GM18520 (cell line): ENCODE measurements around the gene CHRNA3.

ENCODE experiments used
- ATAC-seq: cut with Tn5 transposase; IDR thresholded peaks from one replicate; pipeline ENCODE4 v1.9.1; 2021; ENCODE audit not compliant: unreplicated experiment

The CHRNA3 gene

DNA sequence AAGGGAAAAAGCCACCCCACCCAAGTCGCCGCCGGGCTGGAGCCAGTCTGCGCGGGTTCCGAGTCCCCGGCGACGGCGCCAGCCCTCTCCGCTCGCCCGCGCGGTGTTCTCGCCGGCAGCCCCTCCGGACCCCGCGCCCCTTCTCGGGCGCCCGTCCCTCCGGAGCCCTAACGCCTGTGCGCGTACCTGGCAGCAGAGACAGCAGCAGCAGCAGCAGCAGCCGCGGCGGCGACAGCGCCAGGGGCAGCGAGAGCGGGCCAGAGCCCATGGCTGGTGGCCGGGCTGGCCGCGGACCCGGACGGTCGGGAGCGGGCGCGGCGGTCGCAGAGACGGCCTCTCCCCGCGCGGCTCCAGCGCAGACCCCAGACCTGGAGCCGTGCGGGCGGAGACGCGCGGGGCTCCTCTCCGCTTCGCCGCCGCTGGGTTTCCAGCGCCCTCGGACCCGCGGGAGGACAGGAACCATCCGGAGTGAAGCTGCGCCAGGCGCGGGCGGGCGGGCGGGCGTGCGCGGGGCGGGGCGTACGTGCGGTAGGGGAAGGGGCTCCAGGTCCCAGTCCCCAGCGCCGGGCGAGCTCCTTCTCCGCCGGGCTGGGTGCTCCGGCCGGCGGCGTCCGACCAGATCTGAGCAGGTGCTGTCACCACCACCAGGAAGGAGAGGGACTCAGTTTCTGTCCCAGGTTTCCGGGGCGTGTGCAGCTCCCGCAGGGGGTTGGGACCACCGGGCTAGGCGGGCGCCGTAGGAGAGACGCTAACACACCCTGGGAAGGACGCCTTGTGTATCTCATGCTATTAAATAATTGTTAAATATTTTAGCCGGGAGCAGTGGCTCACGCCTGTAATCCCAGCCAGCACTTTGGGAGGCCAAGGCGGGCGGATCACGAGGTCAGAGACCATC lies at the start of gene CHRNA3:
TSS of gene CHRNA3 (minus strand) at position 470 of the 895 bp plus-strand sequence. CDS start at position 268, 202 bp downstream.
- no peak for ATAC-seq

DNA sequence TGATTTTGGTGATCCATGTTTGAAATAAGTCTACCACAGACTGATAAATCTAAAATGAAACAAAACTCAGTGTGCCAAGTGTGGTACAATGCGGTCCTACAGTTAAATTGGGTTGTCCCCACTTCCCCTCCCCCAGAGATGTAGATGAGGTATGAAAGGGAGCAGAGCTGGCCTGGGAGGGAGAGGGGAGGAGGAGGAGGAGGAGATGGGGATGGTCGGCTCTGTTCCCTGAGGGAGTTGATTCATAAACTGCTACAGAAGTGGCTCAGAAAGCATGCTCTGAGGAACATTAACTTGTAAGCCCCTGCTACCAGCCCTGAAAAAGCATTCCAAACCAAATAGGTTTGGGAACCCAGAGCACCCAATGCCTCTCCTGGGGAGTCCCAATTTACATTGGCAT lies 48.2 kb upstream of the CHRNA3 start:
- no peak for ATAC-seq

DNA sequence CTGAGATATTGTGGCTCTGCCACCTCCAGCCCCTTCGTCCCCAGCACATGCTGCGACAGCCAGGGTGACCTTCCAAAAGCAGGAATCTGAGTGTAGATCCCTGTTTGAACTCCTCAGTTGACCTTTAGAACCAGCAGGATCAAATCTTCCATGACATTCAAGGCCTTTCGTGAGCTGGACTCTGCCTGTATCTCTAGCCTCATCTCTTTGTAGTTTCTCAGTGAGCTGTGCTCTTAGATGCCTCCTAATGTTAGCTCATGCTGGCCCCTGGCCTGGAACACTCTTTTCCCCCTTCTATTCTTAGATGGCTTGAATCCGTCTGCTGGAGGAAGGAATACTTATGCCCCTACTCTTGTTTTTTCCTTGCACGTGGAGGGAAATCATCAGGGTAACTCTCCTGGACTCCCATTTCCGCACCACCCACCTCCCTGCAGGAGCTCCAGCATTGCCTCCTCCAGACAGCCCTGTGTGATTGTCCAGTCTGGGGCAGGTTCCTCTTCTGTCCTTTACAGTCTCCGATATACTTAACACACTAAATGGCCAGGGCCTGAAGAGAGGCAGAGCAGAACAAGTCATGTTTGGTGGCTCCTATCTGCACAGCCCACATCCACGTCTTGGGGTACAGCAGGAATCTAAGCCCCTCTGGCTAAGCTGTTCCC lies 46.9 kb upstream of the CHRNA3 start:
- ATAC-seq, result no peak

DNA sequence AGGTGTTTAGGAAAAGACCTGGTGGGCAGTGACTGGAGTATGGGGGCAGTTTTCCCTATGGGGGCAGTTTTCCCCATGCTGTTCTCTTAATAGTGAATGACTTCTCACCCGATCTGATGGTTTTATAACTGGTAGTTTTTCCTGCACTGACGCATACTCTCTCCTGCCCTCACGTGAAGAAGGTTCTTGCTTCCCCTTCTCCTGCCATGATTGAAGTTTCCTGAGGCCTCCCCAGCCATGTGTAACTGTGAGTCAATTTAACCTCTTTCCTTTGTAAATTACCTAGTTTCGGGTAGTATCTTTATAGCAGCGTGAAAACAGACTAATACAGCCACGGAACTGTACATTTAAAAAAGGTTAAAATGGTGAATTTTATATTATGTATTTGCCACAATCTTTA lies 45.2 kb upstream of the CHRNA3 start:
- ATAC-seq, result no peak

DNA sequence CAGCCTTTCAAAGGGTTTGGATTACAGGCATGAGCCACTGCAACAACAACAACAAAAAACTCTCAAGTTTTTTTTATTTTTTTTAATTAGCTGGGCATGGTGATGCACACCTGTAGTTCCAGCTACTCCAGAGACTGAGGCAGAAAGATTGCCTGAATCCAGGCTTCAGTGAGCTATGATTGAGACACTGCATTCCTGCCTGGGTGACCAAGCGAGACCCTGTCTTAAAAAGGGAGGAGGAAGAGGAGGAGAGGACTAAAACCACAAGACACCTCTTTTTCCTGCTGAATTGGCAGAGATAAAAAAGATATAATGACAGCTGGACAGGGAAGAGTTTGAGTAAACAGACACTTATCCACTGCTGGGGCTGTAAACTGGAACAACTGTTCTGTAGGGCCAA lies 42.9 kb upstream of the CHRNA3 start:
- ATAC-seq, result no peak

DNA sequence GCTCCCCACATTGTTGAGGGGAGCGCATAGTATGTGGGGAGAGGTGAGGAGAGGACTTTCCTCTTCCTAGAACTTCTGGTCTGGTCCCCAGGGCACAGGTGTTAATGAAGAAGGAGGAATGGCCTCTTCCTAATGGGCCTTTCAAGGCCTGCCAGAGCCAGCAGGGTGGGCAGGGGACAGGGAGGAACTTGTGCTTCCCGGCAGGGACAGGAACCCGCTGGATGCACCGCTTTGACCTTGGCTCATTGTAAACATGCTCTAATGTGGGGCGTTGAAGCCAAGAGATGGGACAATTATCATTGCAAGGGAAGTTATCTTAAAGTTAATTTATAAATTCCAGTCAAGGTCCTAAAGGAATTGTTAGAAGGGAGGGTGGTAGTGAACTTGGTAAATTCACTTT lies 41.2 kb upstream of the CHRNA3 start:
- no peak for ATAC-seq

DNA sequence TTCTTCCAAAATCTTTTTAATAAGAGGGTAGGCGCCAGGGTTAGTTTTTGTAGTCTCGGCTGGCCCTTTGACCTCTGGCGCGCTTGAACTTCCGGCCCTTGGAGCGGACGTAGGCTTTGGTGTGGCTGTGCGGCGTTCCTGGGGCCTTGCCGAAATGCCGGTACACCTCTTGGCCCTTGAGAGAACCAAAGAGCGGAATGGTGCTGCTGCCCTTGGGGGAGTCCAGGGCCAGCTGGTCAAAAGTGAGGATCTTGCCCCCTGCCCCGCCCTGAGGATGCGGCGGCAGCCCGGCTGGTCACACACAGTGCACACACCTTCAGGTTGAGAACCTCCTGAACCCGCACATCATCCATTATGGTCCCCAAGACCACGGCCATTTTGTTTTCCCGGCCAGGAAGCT lies 40.2 kb upstream of the CHRNA3 start:
- no peak for ATAC-seq

DNA sequence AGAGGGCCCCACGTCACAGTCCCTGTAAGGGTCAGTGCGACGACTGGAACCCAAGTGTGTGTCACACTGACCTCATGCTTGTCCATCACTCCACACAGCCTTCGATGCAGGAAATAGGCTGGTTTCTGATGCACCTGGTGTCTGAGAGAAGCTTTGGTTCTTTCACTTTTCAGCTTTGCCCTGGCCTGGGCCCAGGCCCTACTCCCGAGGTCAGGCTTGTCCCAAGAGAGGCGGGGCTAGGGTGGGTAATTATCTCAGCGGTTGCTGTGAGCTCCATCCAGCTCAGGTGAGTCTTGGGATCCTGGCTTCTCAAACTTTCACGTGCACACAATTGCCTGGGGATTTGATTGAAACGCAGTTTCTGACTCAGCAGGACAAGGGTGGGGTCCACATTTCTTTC lies 39.8 kb upstream of the CHRNA3 start:
- ATAC-seq, result no peak

DNA sequence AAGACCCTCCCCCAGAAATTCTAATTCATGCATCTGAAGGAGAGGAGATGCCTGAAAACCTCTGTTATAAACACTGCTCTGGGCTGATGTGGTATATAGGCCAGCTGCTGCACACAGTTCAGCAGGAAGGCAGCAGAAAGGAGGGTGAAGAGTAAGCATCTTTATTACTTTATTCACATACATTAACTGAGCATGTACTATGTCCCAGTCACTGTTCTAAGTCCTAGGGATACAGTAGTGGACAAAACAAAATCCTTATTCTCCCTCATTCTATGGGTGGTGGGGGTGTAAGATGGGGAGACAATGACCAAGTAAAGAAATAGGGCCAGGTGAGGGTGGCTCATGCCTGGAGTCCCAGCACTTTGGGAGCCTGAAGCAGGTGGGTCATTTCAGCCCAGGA lies 38.0 kb upstream of the CHRNA3 start:
- no peak for ATAC-seq

DNA sequence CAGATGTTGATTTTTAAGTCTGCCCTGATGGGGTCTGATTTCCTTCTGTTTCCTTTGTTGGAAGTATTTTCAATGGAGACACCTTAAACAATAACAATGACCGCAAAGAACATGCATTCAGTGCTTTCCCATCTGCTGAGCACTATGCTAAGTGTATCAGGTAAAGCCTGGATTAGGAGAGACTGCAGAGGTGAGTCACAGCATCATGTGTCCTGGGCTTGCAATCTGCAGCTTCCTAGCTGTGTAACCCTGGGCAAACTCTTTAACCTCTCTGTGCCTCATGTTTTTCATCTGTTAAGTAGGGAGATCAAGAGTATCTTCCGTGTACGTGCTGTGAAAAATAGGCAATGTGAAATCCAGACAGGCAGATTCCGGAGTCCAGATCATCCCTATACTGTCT lies 33.5 kb upstream of the CHRNA3 start:
- no peak for ATAC-seq

DNA sequence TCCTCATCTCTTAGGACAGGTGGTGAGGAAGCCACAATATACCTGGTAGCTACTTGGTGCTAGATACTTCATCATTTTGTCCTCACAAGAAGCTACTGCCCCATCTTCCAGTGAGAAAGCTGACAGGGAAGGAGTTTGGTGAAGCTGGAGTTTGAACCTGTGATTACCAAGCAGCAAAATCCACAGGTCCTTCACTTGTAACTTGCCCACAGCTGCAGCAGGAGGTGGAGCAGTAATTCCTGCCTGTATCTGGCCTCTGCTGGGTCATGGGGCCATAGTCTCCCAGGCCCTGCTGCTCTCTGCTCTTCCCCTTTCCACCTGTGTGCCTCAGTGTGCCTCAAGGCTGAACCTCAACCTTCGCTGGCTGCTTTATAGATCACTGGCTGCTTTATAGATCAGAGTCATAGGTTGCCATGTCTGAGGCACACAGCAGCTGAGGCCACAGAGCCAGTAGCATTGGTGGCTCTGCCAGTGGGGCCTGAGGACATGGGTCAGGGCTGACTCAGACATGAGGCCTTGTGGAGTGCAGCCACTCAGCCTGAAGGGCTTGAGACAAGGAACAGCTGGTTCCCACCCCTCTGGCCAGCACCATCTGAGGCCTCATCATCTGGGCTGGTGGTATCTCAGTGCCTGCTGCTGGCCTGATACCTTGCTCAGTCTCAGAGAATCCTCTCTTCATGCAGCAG lies 31.3 kb upstream of the CHRNA3 start:
- ATAC-seq, result no peak

DNA sequence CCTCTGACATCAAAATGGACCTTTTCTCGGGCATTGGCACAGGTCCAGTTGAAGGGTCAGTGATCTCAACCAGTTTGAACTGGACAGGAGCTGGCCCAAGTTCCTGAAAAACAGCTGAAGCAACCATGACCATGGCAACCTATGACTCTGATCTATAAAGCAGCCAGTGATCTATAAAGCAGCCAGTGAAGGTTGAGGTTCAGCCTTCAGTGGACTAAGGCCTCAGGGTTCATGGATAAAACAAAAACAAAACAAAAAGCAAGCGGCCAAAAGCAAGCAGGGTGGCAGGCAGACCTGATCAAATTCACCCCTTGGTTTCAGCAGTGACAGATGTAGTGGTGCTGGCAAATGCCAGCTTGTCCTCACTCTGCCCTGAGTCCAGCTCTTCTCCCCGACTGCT lies 30.2 kb upstream of the CHRNA3 start:
- ATAC-seq, result no peak

DNA sequence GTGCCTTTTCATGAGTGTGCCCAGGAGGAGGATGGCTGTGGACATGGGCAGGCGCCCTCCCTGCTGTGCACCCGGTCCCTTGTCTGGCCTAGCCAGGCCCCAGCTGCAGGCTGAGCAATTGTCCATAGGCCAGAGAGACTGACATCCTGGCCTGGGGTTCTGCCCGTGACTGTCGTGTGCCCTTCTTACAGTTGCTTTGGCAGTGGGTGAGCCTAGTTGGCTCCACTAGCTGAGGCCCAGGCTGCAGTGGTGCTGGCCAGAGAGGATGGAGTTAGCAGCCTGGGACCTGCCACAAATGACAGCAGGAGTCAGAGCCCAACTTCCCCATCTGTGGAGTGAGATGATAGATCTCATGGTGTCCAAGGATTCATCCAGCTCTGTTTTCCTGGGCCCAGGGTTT lies 29.2 kb upstream of the CHRNA3 start:
- ATAC-seq, result no peak

DNA sequence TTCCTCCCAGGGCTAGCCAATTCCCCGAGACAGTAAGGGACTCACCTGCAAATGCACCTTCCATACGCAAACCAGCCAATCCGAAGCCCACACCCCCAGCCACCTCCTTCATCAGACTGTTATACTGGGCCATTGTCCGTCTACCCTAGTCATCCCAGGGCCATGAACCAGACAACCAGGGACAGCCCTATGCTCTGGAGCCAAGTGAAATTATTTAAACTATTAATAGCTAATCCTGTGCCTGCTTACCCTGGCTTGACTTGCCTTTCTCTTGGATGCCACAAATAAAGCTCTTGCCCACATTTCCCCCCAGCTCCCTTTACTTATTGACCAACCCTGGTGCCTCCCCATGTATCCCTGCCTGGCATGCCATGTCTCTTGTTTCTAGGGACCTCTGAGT lies 24.2 kb upstream of the CHRNA3 start:
- ATAC-seq, result no peak

DNA sequence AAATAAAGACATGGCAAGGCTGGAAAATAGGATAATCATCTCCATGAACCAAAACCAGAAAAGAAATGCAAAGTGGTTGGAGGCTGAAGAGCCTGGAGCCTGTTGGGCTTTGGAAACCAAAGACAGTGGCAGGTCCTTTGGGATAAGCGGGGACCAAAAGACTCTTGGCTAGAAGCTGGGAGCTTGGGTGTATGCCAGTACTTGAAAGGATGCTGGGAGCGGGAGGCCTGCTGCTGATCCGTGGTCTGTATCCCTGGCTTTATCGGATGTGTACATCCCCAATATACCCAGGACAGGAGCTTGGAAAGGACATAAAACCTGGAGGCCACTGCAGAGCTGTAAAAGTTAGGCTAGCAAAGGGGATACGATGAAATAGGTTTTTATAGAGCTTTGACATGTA lies 21.5 kb upstream of the CHRNA3 start:
- no peak for ATAC-seq

DNA sequence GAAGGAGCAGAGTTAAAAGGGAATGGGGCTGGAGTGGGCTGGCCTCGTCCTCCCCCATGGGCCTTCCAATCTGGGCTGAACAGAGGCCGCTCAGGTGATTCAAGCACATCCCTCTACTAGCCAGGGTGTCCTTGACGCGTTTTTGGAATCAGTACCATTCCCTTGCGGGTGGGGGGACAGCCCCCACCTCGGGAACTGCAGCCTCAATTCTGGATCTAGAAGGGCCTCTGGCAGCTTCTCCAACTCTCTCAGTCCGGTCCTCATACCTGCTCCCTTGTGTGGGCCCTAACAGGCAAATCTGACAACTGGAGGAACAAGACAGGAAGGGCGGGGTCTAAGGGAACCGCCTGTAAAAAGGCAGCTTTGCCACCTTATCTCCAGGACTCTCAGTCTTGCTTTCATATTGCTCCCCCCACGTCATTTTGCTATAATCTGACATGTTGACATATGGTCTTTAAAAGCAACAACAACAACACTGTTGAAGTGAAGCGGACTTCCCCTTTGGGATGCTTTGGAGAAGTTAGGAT lies 21.0 kb upstream of the CHRNA3 start:
- ATAC-seq, result no peak

DNA sequence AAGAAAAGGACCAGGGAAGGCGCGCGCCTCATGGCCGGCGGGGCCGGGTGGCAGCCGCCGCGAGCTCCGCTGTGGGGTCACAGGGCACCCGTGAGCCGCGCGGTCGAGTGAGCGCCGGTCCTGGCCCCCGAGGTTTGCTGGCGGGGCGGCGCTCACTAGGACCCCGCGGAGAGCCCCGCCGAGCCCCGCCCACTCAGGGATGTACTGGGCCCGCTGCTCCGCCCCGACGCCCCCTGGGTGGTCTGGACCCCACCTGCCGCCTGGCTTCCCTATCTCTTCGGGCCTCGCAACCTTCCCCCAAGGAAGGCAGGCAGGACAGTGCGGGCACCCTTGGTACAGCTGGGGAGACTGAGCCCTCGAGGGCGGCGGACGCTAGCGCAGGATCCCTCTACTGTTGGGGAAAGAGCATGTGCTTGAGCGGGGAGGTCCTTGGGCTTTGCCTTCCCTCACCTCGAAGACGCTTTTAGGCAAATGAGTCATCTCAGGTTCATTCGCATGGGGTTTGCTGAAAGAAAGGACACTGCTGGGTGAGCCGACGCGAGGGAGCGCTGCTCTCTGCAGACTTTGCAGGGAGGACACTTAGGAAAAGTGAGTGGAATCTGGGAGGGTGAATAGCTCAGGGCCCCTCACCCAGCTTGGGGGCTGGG lies 20.4 kb upstream of the CHRNA3 start, which contains the start of gene CHRNB4:
TSS of gene CHRNB4 (minus strand) at position 109 of the 647 bp plus-strand sequence. CDS start at position 32, 77 bp downstream.
- no peak for ATAC-seq

DNA sequence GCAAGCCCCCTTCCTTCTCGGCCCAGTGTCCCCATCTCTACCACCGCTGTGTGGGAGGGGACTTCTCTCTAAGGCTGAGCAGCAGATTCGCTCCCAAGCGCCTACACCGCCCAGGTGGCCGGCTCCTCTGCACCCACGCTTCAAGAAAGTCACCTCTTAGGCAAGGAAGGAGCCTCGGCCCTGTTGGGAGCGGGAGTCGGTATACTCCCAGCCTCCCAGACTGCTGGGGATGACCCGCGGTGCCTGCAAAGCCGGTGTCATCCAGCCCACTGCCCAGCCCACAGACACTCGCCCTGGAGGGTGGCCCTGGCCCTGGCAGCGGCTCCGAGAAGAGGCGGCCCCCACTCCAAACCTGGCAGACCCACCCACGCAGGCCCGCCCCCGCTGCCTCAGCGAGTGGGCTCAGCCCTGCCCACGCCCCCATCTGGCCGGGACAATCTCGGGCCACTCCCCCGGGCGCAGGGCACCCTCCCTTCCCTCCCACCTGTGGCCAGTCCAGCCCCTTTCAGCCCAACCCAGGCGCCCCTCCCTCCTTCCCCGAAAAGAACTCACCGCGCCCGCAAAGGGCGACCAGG lies 19.8 kb upstream of the CHRNA3 start:
- ATAC-seq, result no peak

DNA sequence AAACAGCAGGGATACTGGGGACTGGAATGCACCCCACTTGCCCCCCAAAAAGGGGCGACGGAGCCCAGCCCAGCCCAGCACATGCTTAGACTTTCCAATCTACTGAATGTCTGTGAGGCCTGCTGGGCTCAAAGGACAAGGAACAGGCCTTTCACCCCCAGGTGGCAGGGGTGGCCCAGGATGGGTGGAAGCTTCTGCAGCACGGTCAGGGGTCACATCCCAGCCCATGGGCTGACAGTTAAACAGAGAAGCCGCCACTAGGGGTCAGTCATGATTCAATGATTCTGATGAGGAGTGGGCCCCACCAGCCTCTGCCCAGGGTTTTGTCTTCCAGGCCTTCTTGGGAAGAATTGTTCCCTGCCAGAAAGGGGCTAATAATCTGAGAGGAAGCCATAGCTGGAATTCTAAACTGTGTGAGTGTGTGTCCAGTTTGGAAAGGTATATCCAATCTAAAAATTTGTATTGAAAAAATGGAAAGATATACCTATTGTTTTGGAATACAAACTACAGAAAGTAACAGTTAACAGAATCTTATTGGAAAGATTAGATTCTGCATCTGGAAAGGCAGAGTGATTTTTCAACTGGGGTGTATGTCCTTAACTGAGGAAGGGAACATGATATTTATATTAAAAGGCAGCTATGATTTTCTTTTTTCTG lies 18.0 kb upstream of the CHRNA3 start:
- ATAC-seq, result no peak

DNA sequence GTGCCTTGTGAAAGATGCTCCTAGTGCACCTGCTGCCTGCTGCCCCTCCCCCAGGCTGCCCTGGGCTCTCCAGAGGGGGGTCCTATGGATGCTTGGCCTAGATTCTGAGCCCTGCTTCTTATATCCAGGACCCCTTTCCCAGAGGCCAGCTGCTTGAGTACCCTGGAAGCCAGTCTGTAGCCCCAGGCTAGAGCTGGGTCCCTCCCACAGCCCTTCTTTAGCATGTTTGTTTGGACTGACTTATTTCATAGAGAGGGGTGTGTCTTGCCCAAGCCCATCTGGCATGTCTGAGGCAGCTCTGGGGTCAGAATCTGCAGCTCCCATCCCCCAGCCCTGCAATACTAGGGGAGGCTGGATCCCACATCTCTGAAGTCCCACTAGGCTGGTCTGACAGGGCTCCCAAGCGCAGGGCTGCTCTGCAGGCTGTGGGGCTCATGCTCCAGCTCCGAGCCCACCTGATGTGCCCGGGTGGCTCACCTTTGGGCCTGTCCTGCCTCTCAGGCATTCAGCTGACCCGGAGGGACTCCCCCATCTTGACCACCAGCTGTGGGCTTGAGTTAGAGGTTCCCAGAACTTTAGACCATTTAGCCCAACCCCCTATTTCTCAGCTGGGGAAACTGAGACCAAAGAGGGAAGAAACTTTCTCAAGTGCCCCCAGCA lies 17.1 kb upstream of the CHRNA3 start:
- no peak for ATAC-seq
